Islet of Langerhans (tissue), 1 donor: ENCODE measurements around the gene HMCN2.
A peak's percentile ranks its signal among the peaks of the same experiment; 100 is the strongest.

ENCODE experiments used
- FAIRE-seq: peaks from one replicate; lab custom pipeline; 2011; peaks lifted over from hg19 to GRCh38; lab: Jason Lieb, UNC

Gene HMCN2

GRCh38 chr9:130473566-130473965 is 208.0 kb downstream of the HMCN2 start:
- peak; percentile 45 for FAIRE-seq

DNA sequence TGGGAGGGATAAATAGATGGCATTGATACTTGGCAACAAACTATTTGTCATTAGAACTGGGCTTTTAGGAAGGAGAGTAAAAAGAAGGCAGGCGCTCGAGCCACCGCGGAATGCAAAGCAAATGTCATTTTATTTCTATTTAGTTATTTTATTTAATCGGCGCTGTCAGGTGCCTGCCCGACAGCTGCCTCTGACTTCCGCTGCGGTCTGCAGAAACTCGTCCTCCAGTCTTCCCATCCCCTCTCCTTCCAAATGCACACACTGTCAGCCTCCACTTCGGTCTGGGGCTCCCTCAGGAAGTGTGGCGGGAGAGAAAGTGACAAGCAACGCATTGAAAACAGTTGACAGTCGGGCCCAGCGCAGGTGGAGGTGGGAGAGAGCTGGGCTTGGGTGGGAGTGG is 208.5 kb downstream of the HMCN2 start:
- no peak for FAIRE-seq

DNA sequence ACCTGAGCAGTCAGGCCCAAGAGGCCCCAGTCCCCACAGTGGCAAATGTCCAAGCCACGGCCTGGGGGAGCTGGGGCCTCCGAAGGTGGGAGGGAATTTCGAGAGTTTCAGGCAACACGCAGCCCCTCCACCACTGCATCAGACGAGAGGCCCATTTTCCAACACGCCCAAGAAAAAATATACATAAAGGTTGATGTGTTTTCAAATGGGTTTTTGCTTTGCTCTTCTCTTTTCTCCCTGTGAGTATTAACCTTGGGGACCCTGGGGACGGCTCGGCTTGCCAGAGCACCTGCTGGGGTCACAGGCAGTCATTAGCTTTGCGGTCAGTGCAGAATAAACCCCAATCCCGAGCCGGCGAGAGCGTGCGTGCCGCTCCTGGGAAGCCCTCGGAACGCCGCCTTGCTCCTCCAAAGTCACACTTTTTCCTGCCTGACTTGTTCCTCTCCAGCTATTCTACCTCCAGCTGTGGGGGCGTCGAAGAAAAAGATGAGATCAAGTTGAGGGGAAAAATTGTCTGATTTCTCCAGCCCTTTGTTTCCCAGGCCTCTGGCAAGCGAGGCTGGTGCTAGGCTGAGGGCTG is 210.7 kb downstream of the HMCN2 start:
- no peak for FAIRE-seq

DNA sequence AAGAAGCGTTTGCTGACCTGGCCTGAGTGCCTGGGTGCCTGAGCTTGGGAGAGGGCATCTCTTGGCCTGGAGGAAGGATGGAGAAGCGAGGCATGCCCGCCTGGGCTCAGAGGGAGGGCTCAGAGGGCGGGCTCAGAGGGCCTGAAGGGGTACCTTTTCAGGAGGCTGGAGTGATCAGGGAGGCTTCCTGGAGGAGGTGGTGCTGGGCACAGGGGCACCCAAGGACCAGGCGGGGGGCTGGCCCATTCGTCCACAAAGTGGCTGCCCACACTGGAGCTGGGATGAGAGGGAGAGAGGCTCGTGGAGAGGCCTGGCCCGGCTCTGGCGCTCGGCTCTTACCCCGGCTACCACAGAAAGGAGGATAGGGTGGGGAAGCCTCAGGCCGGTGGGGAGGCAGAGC is 212.0 kb downstream of the HMCN2 start:
- no peak for FAIRE-seq

- no peak for FAIRE-seq
These were observed 212.6 kb downstream of the HMCN2 start for GRCh38 chr9:130478152-130478551.

DNA sequence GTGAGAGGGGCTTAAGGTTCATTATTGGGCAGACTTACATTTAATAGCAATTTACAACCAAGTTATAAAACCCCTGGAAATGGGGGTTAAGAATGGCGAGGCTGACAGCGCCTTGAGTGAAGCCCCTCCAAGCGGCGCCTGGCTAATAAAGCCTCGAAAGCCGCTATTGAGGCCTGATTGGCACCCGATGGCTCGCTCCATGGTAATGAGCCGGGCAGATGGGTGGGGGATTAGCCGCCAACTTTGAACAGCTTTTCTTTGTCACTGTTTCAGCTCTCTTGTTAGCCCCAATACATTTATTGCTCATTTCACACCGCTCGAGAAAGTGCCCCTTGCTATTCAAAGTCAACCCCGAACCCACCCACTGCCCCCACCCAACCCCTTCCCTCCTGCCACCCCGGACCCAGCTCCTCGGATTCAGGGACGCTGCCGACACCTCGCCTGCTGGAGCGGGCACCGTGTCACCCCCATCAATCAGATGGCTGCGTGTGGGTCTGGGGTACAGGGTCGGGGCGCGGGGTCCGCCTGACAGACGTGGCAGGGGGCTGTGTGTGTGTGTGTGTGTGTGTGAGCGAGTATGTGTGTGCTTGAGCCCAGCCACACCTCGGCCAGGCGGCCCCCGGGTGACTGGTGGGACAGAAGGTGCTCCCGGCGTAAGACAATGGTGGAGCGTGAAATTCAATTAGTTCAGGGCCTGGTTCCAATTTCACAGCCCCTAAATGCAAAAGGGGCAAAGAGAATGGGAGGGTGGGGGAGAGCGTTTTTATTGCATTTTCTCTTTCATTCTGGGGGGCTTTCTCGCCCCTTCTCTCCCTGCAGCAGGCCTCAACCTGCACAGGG is 213.4 kb downstream of the HMCN2 start:
- no peak for FAIRE-seq

DNA sequence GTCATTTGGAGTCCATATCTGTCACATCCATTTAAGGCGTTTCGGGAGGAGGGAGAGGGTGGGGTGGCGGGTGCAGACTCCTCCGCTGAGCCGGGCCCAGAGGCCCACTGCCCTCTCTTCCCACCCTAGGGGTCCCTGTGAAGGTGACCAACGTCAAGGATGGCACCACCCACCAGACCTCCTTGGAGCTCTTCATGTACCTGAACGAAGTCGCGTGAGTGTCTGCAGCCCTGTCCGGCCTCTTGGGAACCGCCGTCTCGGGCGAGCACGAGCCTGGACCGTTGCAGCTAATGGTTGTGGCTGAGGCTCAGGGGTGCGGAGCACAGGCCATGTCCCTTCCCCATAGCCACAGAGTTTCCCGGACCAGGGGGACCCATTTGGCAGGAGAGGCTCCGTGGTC is 214.0 kb downstream of the HMCN2 start:
- no peak for FAIRE-seq

GRCh38 chr9:130480673-130481072 is 215.1 kb downstream of the HMCN2 start:
- FAIRE-seq: no peak

GRCh38 chr9:130482463-130482862 is 216.9 kb downstream of the HMCN2 start:
- FAIRE-seq: no peak

DNA sequence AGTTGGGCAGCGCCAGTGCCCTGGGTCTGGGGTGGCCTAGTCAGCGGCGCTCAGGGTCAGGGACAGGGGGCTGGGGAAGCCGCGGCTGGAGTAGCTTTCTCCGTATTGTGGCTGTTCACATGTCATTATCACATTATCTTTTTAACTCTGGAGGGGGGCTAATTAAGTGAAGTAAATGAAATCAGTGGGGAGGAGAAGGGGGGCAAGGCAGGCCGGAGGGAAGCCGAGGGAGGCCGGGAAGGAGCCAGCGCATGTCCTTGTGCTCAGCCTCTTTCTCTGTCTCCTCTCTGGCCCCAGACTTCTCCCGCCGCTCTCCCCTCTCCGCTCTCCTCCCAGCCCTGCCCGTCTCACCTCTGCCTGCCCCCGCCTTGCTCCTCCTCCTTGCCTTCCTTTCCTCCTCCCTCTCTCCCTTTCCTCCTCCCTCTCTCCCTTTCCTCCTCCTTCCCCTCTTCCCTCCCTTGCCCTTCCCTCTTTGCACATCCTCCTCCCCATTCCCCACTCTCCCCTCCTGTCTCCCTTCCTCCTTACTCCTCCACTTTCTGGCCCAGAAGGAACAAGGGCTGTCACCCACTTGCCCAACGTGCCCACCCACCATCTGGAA is 217.9 kb downstream of the HMCN2 start:
- no peak for FAIRE-seq
